Naive thymus-derived CD4-positive, alpha-beta T cell (primary cell): ENCODE data around the gene XCR1. TPM values are rescaled to one million over a fixed set of nuclear protein-coding genes. Genes with fewer than 3 reads are reported as not detected.

Source experiments
- ATAC-seq: fragments of 150-1000 bp; cut with Tn5 transposase; 2 replicates; pipeline ENCODE4 v1.10.0; 2021; ENCODE audit warnings: mild to moderate bottlenecking, moderate library complexity
- CTCF ChIA-PET: fragments of 350-600 bp; sonication (Branson Sonifier 250); formaldehyde crosslinking; loops from one replicate; lab custom pipeline; 2021; ENCODE audit warnings: antibody characterized with exemption; lab: Charles Lee
- POLR2A ChIA-PET: fragments of 350-600 bp; sonication (Branson Sonifier 250); formaldehyde crosslinking; loops from one replicate; lab custom pipeline; 2021; ENCODE audit warnings: antibody characterized with exemption, inconsistent platforms; lab: Charles Lee
- DNase-seq, 9 donors: peaks; one replicate each; pipeline versions ENCODE4 v3.0.0 to v3.0.0-alpha.2; 2020 to 2022; ENCODE audit warnings: mixed read lengths in 1 of 9
- H3K27ac ChIP-seq: one replicate; pipeline ENCODE4 v1.7.0; 2013; ENCODE audit warnings: mild to moderate bottlenecking, low read depth, low read length, moderate library complexity
- H3K27me3 ChIP-seq, 2 donors: one replicate each; pipeline ENCODE4 v1.7.0; 2013; ENCODE audit warnings: low read length in 2 of 2, mild to moderate bottlenecking in 2 of 2, moderate library complexity in 2 of 2; ENCODE audit not compliant: control insufficient read depth in 2 of 2, insufficient read depth in 2 of 2
- H3K36me3 ChIP-seq, 3 experiments: 1 replicate in 2 of 3; 2 replicates in 1 of 3; pipeline ENCODE4 v1.7.0; 2013; ENCODE audit warnings: low read length in 3 of 3, mild to moderate bottlenecking in 3 of 3, moderate library complexity in 1 of 3; ENCODE audit not compliant: insufficient read depth in 3 of 3, control insufficient read depth in 2 of 3
- H3K4me1 ChIP-seq, 2 donors: one replicate each; pipeline ENCODE4 v1.7.0; 2013; ENCODE audit warnings: low read length in 2 of 2, mild to moderate bottlenecking in 2 of 2, moderate library complexity in 1 of 2; ENCODE audit not compliant: control insufficient read depth in 2 of 2, insufficient read depth in 2 of 2
- H3K4me3 ChIP-seq: 2 replicates; pipeline ENCODE4 v1.7.0; 2013; ENCODE audit warnings: mild to moderate bottlenecking, low read length
- H3K9me3 ChIP-seq, 3 experiments: 1 replicate in 2 of 3; 2 replicates in 1 of 3; pipeline ENCODE4 v1.7.0; 2013; ENCODE audit warnings: low read length in 3 of 3; ENCODE audit not compliant: control insufficient read depth in 2 of 3
- H3K27ac Mint-ChIP-seq, 9 donors: one replicate each; pipeline ENCODE4 v1.8.0; 2020 to 2022; ENCODE audit warnings: mixed read lengths in 9 of 9, mild to moderate bottlenecking in 8 of 9, moderate library complexity in 5 of 9, inconsistent platforms in 2 of 9
- H3K27me3 Mint-ChIP-seq, 5 donors: one replicate each; pipeline ENCODE4 v1.8.0; 2021 to 2022; ENCODE audit warnings: mixed read lengths in 5 of 5, mild to moderate bottlenecking in 1 of 5
- H3K36me3 Mint-ChIP-seq, 5 donors: one replicate each; pipeline ENCODE4 v1.8.0; 2020 to 2022; ENCODE audit warnings: mixed read lengths in 5 of 5, mild to moderate bottlenecking in 3 of 5, inconsistent platforms in 1 of 5
- H3K4me1 Mint-ChIP-seq, 7 donors: one replicate each; pipeline ENCODE4 v1.8.0; 2020 to 2022; ENCODE audit warnings: mixed read lengths in 7 of 7, mild to moderate bottlenecking in 3 of 7, inconsistent platforms in 1 of 7
- H3K4me3 Mint-ChIP-seq, 10 donors: one replicate each; pipeline ENCODE4 v1.8.0; 2020 to 2022; ENCODE audit warnings: mild to moderate bottlenecking in 10 of 10, mixed read lengths in 10 of 10, moderate library complexity in 6 of 10, inconsistent platforms in 2 of 10
- H3K9me3 Mint-ChIP-seq, 11 donors: one replicate each; pipeline ENCODE4 v1.8.0; 2020 to 2022; ENCODE audit warnings: mixed read lengths in 11 of 11, mild to moderate bottlenecking in 4 of 11, inconsistent platforms in 1 of 11, moderate library complexity in 1 of 11
- intact Hi-C, 2 donors: fragments of 100-400 bp; cut with micrococcal nuclease; formaldehyde crosslinking; loops; one replicate each; pipeline ENCODE4 v1.15.1; 2023
- polyA plus RNA-seq, 2 donors: library from polyadenylated mRNA; unstranded; fragments of 300-500 nt; fragmentation: Illumina TruSeq; gene quantifications; one replicate each; pipeline ENCODE4 v1.2.3, GENCODE V29; 2021
- total RNA-seq, 6 experiments: library from RNA in 5 of 6; stranded (reverse) in 5 of 6; gene quantifications; 1 replicate in 5 of 6; 2 replicates in 1 of 6; pipeline ENCODE4 v1.2.3 and lab custom pipeline; 2021 to 2026

The XCR1 gene
- total and polyA plus RNA-seq, 7 experiments from 2014 or later, result 0.05 to 0.88 TPM; not detected in 5

DNA sequence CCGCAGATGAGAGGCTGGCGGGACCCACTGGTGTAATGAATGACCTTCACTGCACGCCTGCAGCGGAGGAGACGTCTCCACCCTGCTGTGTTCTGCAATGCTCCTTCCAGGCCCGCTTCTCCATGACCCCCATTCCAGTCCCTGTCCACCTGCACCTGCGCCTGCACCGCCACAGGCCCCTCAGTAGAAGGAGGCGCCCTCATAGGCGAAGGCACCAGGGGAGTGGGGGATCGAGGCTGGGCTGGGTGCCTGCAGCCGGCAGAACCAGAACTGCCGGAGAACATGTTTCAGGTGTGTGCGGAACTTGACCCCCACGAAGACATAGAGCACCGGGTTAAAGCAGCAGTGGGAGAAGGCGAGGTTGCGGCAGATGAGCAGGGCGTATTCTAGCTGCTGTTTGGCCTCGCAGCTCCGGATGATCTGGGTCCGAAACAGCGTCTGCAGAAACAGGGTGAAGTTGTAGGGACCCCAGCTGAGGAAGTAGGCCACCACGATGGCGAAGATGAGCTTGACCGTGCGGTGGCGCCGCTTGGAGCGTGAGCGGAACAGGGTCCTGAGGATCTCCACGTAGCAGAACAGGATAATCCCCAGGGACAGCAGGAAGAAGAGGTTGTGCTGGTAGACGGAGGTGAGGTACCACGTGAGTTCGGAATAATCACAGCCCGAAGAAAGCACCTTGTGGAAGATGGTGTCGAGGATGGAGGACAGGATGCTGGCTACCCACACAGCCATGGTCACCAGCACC, 6.3 kb downstream of the XCR1 start:
- Mint-ChIP-seq H3K9me3 (peaks cover 0 to 4% (median 0%) of the 10 kb centered on the region in 11 donors), H3K4me3 (peak overlapping the region in 1 of 10 donors; percentile 29), H3K27me3 (peaks cover 0 to 13% (median 0%) of the 10 kb centered on the region in 5 donors), H3K27ac (peak overlapping the region in 1 of 9 donors; percentile 32), H3K4me1 (peaks cover 0 to 16% (median 4%) of the 10 kb centered on the region in 7 donors), H3K36me3 (peaks cover 0 to 7% (median 0%) of the 10 kb centered on the region in 5 donors)
- no peaks in the 10 kb centered on the region for H3K27me3 ChIP-seq
- no peak for DNase-seq
- no peak for ATAC-seq
- CTCF ChIA-PET, result interaction anchor here (1.0 kb wide), 1 partner anchor 47 kb away, joined by 3 read pairs; no protein-coding TSS in a partner anchor
- intact Hi-C loops, result no loop called here
- no peak overlapping the region for H3K27ac ChIP-seq
- H3K9me3 ChIP-seq, result no peaks in the 10 kb centered on the region
- H3K4me1 ChIP-seq, result no peaks in the 10 kb centered on the region
- POLR2A ChIA-PET, result no interaction called here
- H3K4me3 ChIP-seq, result no peak overlapping the region
- no peaks in the 10 kb centered on the region for H3K36me3 ChIP-seq

DNA sequence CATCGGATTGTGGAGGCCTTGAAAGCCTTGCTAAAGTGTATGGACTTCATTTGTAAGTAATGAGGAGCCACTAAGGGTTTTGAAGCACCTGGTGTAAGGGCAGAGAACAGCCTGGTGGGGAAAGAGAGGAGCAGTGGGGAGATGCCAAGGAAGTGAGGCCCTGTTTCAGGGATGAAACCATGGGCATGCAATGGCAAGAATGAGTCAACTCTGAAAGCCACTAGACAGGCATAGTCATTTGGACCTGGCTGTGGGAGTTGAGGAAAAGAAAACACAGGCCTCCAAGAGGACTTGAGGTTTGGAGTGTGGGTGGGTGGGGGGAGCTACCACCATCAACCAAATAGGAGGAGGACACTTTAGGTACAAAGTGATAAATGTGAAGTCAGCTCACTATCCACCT, 7.6 kb downstream of the XCR1 start:
- Histone ChIP-seq H3K4me3 (no peak overlapping the region), H3K4me1 (no peaks in the 10 kb centered on the region), H3K27me3 (no peaks in the 10 kb centered on the region), H3K9me3 (no peaks in the 10 kb centered on the region), H3K36me3 (no peaks in the 10 kb centered on the region), H3K27ac (no peak overlapping the region)
- H3K9me3 Mint-ChIP-seq, result peaks cover 0 to 7% (median 0%) of the 10 kb centered on the region in 11 donors
- peaks cover 0 to 7% (median 0%) of the 10 kb centered on the region in 5 donors for H3K36me3 Mint-ChIP-seq
- H3K4me1 Mint-ChIP-seq, result peaks cover 4 to 16% (median 8%) of the 10 kb centered on the region in 7 donors
- ATAC-seq (no peak), DNase-seq (peak in 1 of 9 donors; percentile 43)
- H3K27me3 Mint-ChIP-seq, result peaks cover 0 to 10% (median 0%) of the 10 kb centered on the region in 5 donors
- intact Hi-C loops, result no loop called here
- H3K4me3 Mint-ChIP-seq, result no peak overlapping the region
- ChIA-PET CTCF (interaction anchor here (1.0 kb wide), 1 partner anchor 48 kb away, joined by 3 read pairs; no protein-coding TSS in a partner anchor), POLR2A (interaction anchor here (0.9 to 1.1 kb wide), 2 partner anchors 9 to 11 kb away, joined by 3 read pairs; no protein-coding TSS in a partner anchor)
- H3K27ac Mint-ChIP-seq, result peak overlapping the region in 1 of 9 donors; percentile 0

DNA sequence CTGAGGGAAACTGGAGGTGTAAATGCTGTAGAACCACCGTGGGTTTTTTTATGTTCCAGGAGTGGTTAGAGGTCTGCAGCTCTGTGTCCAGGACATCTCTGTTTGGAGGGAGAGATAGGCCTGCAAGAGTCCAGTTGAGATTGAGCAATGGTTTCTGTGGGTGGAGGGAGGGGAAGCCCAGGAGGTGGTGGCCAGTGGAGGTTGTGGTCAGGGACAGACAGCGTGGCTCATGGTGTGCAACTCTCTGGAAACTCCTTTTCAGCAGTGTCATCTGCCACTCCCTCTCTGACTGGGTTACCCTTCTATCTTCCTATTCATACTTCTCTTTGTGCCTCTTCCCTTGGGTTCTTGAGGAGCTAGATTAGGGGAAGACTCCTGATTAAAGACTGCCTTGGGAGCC, 9.6 kb downstream of the XCR1 start:
- Mint-ChIP-seq H3K36me3 (peaks cover 0 to 9% (median 0%) of the 10 kb centered on the region in 5 donors), H3K4me3 (no peak overlapping the region), H3K4me1 (peaks cover 4 to 16% (median 8%) of the 10 kb centered on the region in 7 donors), H3K27ac (no peak overlapping the region), H3K9me3 (peaks cover 0 to 11% (median 0%) of the 10 kb centered on the region in 11 donors), H3K27me3 (peaks cover 0 to 10% (median 0%) of the 10 kb centered on the region in 5 donors)
- ChIA-PET POLR2A (no interaction called here), CTCF (interaction anchor here (1.0 kb wide), 1 partner anchor 9 kb away, joined by 3 read pairs; the partner anchor contains the start of gene XCR1)
- Histone ChIP-seq H3K27ac (no peak overlapping the region), H3K27me3 (no peaks in the 10 kb centered on the region), H3K36me3 (no peaks in the 10 kb centered on the region), H3K4me1 (no peaks in the 10 kb centered on the region), H3K4me3 (no peak overlapping the region), H3K9me3 (no peaks in the 10 kb centered on the region)
- intact Hi-C loops, result no loop called here
- peak in 1 of 9 donors; percentile 35 for DNase-seq
- peak; percentile 91 for ATAC-seq

GRCh38 chr3:46013316-46014094, 13.8 kb downstream of the XCR1 start:
- no peaks in the 10 kb centered on the region for H3K27me3 ChIP-seq
- H3K9me3 ChIP-seq, result no peaks in the 10 kb centered on the region
- no peak for DNase-seq
- Mint-ChIP-seq H3K4me3 (no peak overlapping the region), H3K9me3 (peaks cover 0 to 7% (median 0%) of the 10 kb centered on the region in 11 donors), H3K4me1 (peaks cover 0 to 16% (median 8%) of the 10 kb centered on the region in 7 donors), H3K27me3 (peaks cover 0 to 2% (median 0%) of the 10 kb centered on the region in 5 donors), H3K36me3 (peaks cover 0 to 5% (median 0%) of the 10 kb centered on the region in 5 donors), H3K27ac (no peak overlapping the region)
- POLR2A ChIA-PET, result no interaction called here
- no peaks in the 10 kb centered on the region for H3K4me1 ChIP-seq
- ATAC-seq, result no peak
- intact Hi-C loops, result no loop called here
- H3K4me3 ChIP-seq, result no peak overlapping the region
- H3K27ac ChIP-seq, result no peak overlapping the region
- CTCF ChIA-PET, result interaction anchor here (0.7 kb wide), 1 partner anchor 17 kb away, joined by 3 read pairs; no protein-coding TSS in a partner anchor
- no peaks in the 10 kb centered on the region for H3K36me3 ChIP-seq

DNA sequence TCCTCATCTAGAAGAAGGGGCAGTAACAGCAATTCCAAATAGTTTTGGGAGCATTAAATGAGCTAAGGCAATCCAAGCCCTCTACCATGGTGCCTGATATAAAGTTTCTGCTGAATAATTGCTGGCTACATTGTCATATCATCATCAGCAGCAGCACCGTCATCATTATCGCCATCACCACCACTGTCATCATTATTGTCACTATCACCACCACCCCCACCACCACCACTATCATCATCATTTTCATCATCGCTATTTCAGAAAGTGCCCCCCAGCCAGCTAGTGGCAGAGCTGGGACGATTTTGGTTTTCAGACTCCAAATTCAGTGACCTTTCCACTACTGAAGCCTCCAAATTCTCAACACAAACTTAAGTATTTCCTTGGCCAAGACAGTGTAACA, 15.0 kb downstream of the XCR1 start:
- peaks cover 0 to 2% (median 0%) of the 10 kb centered on the region in 5 donors for H3K36me3 Mint-ChIP-seq
- intact Hi-C loops, result no loop called here
- H3K4me1 Mint-ChIP-seq, result peaks cover 0 to 11% (median 8%) of the 10 kb centered on the region in 7 donors
- Histone ChIP-seq H3K9me3 (no peaks in the 10 kb centered on the region), H3K4me3 (no peak overlapping the region), H3K27me3 (no peaks in the 10 kb centered on the region), H3K4me1 (no peaks in the 10 kb centered on the region), H3K27ac (no peak overlapping the region), H3K36me3 (no peaks in the 10 kb centered on the region)
- no peak overlapping the region for H3K27ac Mint-ChIP-seq
- peaks cover 0 to 2% (median 0%) of the 10 kb centered on the region in 5 donors for H3K27me3 Mint-ChIP-seq
- ATAC-seq (no peak), DNase-seq (no peak)
- CTCF ChIA-PET, result no interaction called here
- no peak overlapping the region for H3K4me3 Mint-ChIP-seq
- peaks cover 0 to 7% (median 0%) of the 10 kb centered on the region in 11 donors for H3K9me3 Mint-ChIP-seq
- POLR2A ChIA-PET, result interaction anchor here (0.7 kb wide), 1 partner anchor 1823 kb away, joined by 3 read pairs; no protein-coding TSS in a partner anchor

DNA sequence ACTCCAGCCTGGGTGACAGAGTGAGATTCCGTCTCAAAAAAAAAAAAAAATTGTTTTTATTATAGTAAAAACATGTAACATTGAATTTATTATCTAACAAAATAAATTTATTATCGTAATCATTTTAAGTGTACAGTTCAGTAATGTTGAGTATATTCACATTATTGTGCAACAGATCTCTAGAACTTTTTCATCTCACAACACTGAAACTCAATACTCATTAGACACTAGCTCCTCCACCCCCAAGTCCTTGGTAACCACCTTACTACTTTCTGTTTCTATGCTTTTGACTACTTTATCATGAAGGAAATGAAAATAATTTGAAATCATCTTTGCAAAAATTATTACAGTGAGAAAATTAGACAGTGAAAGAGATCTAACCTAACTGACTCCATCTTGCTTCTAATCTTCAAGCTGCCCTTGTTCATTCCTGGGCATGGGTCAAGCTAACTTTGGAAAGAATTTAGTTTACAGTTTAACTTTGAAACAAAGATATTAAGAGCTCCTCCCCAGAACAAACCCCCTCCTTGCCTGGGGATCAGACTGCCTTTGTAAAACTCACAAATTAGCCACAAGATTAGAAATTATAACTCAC, 16.7 kb downstream of the XCR1 start:
- no peak overlapping the region for H3K4me3 Mint-ChIP-seq
- H3K36me3 Mint-ChIP-seq, result peaks cover 0 to 5% (median 0%) of the 10 kb centered on the region in 5 donors
- H3K27me3 Mint-ChIP-seq, result peaks cover 0 to 10% (median 0%) of the 10 kb centered on the region in 5 donors
- H3K4me1 Mint-ChIP-seq, result peaks cover 0 to 8% (median 5%) of the 10 kb centered on the region in 7 donors
- CTCF ChIA-PET, result interaction anchor here (0.6 kb wide), 1 partner anchor 179 kb away, joined by 3 read pairs; no protein-coding TSS in a partner anchor
- no peak overlapping the region for H3K27ac Mint-ChIP-seq
- ATAC-seq (no peak), DNase-seq (no peak)
- H3K4me3 ChIP-seq, result no peak overlapping the region
- H3K27ac ChIP-seq, result no peak overlapping the region
- H3K27me3 ChIP-seq, result no peaks in the 10 kb centered on the region
- no peaks in the 10 kb centered on the region for H3K4me1 ChIP-seq
- no peaks in the 10 kb centered on the region for H3K36me3 ChIP-seq
- H3K9me3 Mint-ChIP-seq, result peaks cover 0 to 9% (median 0%) of the 10 kb centered on the region in 11 donors
- POLR2A ChIA-PET, result interaction anchor here (1.1 kb wide), 1 partner anchor 9 kb away, joined by 3 read pairs; no protein-coding TSS in a partner anchor
- intact Hi-C loops, result no loop called here
- H3K9me3 ChIP-seq, result no peaks in the 10 kb centered on the region
